ENCODE data around the gene ZMPSTE24.

DNA sequence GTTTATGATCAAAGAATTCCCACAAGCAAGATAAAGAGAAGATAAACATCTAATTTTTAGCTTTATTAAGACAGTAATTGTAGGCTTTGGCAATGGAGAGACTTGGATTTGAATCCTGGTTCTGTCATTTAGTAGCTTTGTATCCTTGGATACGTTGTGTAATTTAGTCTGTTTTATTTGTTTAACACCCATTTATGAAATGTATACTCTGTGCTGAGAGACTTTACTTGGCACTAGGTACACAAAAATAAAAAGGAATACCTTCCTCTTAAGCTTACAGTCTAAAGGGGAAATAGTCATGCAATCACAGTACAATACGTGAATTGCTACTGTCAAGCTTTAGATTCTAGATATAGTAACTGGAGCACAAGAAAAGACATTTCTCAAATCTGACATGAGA, 23.8 kb downstream of the ZMPSTE24 start:
- TF ChIP-seq POLR2A (IDR thresholded peaks at IDR 0.05; ENCODE audit: low read length) = no peak
- TF ChIP-seq, protein P1, sequence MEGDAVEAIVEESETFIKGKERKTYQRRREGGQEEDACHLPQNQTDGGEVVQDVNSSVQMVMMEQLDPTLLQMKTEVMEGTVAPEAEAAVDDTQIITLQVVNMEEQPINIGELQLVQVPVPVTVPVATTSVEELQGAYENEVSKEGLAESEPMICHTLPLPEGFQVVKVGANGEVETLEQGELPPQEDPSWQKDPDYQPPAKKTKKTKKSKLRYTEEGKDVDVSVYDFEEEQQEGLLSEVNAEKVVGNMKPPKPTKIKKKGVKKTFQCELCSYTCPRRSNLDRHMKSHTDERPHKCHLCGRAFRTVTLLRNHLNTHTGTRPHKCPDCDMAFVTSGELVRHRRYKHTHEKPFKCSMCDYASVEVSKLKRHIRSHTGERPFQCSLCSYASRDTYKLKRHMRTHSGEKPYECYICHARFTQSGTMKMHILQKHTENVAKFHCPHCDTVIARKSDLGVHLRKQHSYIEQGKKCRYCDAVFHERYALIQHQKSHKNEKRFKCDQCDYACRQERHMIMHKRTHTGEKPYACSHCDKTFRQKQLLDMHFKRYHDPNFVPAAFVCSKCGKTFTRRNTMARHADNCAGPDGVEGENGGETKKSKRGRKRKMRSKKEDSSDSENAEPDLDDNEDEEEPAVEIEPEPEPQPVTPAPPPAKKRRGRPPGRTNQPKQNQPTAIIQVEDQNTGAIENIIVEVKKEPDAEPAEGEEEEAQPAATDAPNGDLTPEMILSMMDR (IDR thresholded peaks at IDR 0.05) = no peak
- TF ChIP-seq, protein P2, sequence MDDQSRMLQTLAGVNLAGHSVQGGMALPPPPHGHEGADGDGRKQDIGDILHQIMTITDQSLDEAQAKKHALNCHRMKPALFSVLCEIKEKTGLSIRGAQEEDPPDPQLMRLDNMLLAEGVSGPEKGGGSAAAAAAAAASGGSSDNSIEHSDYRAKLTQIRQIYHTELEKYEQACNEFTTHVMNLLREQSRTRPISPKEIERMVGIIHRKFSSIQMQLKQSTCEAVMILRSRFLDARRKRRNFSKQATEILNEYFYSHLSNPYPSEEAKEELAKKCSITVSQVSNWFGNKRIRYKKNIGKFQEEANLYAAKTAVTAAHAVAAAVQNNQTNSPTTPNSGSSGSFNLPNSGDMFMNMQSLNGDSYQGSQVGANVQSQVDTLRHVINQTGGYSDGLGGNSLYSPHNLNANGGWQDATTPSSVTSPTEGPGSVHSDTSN (IDR thresholded peaks at IDR 0.05) = no peak

Data from A549 (cell line).